ENCODE results near the gene RSAD1. TPM values are rescaled to one million over a fixed set of nuclear protein-coding genes. Genes with fewer than 3 reads are reported as not detected.

RSAD1 gene
- total RNA-seq, 1 donor, result 25.8 TPM

DNA sequence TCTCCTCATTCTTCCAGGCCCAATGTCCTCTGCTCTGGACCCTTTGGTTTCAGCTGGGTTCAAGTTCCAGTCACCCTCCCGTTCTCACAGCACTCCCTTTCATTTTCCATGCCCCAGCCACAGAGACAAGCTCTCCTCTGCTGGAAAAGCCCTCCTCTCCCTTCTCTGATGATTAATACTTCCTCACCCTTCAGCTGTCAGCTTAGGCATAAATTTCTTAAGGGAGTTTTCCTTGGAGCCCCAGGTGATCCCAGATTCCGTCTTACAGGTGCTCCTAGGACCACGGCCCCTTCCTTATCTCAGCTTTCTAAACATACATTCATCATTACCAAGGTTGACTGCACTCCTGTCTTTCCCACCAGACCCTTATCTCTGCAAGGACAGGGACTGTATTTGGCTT lies 20.4 kb upstream of the RSAD1 start:
- TF ChIP-seq, protein P1, sequence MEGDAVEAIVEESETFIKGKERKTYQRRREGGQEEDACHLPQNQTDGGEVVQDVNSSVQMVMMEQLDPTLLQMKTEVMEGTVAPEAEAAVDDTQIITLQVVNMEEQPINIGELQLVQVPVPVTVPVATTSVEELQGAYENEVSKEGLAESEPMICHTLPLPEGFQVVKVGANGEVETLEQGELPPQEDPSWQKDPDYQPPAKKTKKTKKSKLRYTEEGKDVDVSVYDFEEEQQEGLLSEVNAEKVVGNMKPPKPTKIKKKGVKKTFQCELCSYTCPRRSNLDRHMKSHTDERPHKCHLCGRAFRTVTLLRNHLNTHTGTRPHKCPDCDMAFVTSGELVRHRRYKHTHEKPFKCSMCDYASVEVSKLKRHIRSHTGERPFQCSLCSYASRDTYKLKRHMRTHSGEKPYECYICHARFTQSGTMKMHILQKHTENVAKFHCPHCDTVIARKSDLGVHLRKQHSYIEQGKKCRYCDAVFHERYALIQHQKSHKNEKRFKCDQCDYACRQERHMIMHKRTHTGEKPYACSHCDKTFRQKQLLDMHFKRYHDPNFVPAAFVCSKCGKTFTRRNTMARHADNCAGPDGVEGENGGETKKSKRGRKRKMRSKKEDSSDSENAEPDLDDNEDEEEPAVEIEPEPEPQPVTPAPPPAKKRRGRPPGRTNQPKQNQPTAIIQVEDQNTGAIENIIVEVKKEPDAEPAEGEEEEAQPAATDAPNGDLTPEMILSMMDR (IDR thresholded peaks at IDR 0.05; ENCODE audit: insufficient read depth, low read length), result no peak
- no peak for DNase-seq (ENCODE audit: low read depth)
- H3K4me3 ChIP-seq (ENCODE audit: low read depth, low read length), result no peak overlapping the region

DNA sequence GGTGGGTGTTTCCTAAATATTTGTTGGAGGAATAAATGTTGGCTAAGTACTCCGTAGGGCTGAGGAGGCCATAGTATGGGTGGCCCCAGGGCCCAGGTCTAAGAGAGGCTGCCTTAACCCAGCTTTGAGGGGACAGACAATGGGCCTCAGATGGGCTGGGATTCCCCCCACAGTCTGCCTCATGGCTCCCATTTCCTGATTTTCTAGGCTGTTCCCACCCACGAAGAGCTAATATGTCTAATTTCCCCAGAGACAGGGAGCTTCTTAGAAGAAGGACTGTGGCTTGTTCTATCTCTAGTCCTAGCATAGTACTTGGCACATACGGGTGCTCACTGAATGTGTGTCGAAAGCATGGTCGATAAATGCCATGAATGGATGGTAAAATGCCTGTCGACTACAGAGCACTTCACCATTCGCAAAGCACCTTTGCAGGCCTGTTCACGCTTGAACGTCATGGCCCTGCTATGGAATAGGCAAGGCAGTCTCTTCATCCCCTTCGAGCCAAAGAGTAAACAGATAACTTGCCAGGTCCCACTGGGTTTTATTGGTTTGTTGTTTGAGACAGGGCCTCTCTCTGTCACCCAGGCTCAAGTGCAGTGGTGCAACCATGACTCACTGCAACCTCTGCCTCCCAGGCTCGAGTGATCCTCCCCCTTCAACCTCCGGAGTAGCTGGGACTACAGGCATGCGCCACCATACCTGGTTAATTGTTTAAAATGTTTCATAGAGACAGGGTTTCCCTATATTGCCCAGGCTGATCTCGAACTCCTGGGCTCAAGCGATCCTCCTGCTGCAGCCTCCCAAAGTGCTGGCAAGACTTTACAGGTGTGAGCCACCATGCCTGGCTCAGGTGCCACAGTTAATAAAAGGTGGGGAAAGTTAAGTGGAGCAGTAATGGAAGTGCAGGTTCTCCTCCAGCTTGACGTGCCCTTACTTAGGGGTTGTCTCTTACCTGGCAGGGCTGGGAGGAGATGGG lies 19.7 kb upstream of the RSAD1 start:
- TF ChIP-seq, protein P1 (IDR thresholded peaks at IDR 0.05; ENCODE audit: insufficient read depth, low read length), result no peak
- no peak for DNase-seq (ENCODE audit: low read depth)
- no peak overlapping the region for H3K4me3 ChIP-seq (ENCODE audit: low read depth, low read length)

DNA sequence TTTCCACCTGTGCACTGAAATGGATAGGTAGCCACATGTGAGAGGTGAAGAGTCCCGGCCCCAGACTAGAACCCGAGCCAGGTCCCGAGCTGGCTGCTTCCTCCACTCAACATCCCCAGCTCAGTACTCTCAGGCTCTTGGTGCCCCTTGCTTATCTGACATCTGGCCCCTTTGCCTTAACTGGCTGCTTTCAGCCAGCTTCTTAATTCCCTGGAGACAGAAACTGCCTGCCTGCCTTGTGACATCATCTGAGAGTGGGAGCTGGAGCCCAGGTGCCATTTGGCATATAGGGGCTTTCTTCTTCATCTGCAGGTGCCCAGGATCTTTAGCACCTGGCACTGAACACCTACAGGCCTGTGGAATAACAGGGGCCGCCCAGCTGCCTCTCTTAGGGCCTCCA lies 18.9 kb upstream of the RSAD1 start:
- no peak for DNase-seq (ENCODE audit: low read depth)
- H3K4me3 ChIP-seq (ENCODE audit: low read depth, low read length), result no peak overlapping the region
- TF ChIP-seq, protein P1 (IDR thresholded peaks at IDR 0.05; ENCODE audit: insufficient read depth, low read length), result no peak

DNA sequence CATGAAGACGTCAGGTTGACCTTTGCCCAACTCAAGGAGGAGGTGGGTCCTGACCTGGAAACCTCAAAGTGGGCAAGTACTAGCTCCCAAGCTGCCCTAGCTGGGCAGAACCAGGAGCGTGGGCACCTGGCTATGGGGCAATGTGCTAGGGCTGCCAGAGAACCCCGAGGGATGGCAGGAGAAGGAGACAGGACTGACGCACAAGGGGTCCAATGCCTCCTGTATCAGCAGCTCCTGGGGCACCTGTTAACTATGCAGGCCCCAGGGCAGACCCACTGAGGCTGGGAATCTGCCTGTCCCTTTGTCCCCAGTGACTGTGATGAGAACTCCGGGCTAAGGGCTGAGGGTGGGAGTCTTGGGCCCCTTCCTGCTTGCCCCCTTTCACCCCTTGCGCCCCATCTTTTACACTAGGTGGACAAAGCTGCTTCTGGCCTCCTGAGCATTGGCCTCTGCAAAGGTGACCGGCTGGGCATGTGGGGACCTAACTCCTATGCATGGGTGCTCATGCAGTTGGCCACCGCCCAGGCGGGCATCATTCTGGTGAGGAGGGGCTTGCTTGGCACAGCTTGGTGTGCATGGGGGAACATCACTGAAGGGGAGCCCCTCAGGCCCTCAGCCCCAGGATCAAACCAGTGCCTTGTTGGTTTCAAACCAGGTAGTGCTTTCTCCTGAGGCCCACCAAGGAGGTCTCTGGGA lies 17.7 kb upstream of the RSAD1 start:
- DNase-seq (ENCODE audit: low read depth), result no peak
- TF ChIP-seq, protein P1 (IDR thresholded peaks at IDR 0.05; ENCODE audit: insufficient read depth, low read length), result no peak
- no peak overlapping the region for H3K4me3 ChIP-seq (ENCODE audit: low read depth, low read length)

DNA sequence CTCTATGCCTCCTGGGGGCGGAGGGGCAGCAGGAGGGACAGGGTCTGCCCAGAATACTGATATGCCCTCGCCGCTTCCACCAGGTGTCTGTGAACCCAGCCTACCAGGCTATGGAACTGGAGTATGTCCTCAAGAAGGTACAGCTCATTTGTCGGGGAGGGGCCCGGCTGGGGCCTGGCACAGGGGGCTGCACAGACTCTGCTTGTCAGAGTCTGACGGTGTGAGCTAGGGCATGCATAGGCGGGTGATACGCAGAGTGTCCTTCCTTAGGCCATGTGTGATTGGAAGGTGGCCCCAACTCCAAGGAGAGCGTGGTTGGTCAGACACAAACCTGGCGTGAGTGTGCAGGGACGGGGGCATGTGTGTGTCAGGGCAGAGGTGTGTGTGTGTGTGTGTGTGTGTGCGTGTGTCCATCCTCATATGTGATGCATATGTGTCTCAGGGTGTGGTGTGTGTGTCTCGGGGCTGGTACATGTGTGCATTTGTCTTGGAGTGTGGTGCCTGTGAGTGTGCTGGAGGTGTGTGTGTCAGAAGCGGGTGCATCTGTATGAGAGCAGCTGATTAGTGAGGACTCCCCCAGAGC lies 17.0 kb upstream of the RSAD1 start:
- no peak for DNase-seq (ENCODE audit: low read depth)
- TF ChIP-seq, protein P1 (IDR thresholded peaks at IDR 0.05; ENCODE audit: insufficient read depth, low read length), result no peak
- no peak overlapping the region for H3K4me3 ChIP-seq (ENCODE audit: low read depth, low read length)

DNA sequence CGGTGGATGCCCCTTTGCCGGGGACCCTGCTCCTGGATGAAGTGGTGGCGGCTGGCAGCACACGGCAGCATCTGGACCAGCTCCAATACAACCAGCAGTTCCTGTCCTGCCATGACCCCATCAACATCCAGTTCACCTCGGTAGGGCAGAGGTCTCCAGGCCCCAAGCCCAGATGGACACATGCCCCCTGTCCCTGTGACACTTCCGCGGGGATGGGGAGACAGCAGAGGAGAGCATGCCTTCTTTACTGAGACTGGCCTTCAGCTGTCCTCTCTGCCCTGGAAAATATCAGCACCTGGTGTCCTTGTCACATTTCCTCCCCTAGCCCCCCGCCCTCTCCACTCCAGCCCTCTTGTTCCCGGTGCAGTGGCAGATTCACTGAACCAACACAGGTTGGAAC lies 16.2 kb upstream of the RSAD1 start:
- no peak overlapping the region for H3K4me3 ChIP-seq (ENCODE audit: low read depth, low read length)
- DNase-seq (ENCODE audit: low read depth), result no peak
- TF ChIP-seq, protein P1 (IDR thresholded peaks at IDR 0.05; ENCODE audit: insufficient read depth, low read length), result no peak
